K562 (cell line): ENCODE data around the gene CDK5R1. TPM values are rescaled to one million over a fixed set of nuclear protein-coding genes. Genes with fewer than 3 reads are reported as not detected.

Experiments
- ETV1 ChIP-seq: fragments of 450-650 bp; conservative IDR thresholded peaks from 2 replicates; pipeline ENCODE4 v1.6.1; 2016; ENCODE audit warnings: missing genetic modification characterization, control low read depth, low read depth, missing compliant biosample characterization
- FOXJ2 ChIP-seq: fragments of 200-800 bp; sonication (Bioruptor generic); IDR thresholded peaks from 2 replicates; pipeline ENCODE4 v1.6.1; 2016; ENCODE audit warnings: missing genetic modification characterization, missing compliant biosample characterization
- HNRNPUL1 ChIP-seq: fragments of 200-400 bp; formaldehyde crosslinking; IDR thresholded peaks from 2 replicates; pipeline ENCODE4 v1.6.1; 2017; ENCODE audit warnings: low read length
- HOMEZ ChIP-seq: fragments of 250-450 bp; sonication (Bioruptor Pico); IDR thresholded peaks from 2 replicates; pipeline ENCODE4 v1.4.0; 2020; ENCODE audit warnings: mild to moderate bottlenecking, moderate library complexity
- HOXB6 ChIP-seq: fragments of 250-450 bp; sonication (Bioruptor Pico); IDR thresholded peaks from 2 replicates; pipeline ENCODE4 v1.5.1; 2022; ENCODE audit warnings: mild to moderate bottlenecking, borderline replicate concordance
- ILK ChIP-seq: fragments of 450-650 bp; IDR thresholded peaks from 2 replicates; pipeline ENCODE4 v1.6.1; 2016; ENCODE audit warnings: missing genetic modification characterization, low read depth, mild to moderate bottlenecking, missing compliant biosample characterization, moderate library complexity, borderline replicate concordance
- SAFB2 ChIP-seq: fragments of 200-400 bp; formaldehyde crosslinking; IDR thresholded peaks from 2 replicates; pipeline ENCODE4 v1.6.1; 2018; ENCODE audit warnings: borderline replicate concordance, low read length, low read depth, moderate library complexity; ENCODE audit not compliant: severe bottlenecking
- SIN3B ChIP-seq: fragments of 450-650 bp; IDR thresholded peaks from 2 replicates; pipeline ENCODE4 v1.6.1; 2017; ENCODE audit warnings: low read depth, mild to moderate bottlenecking, moderate library complexity
- STAT6 ChIP-seq: sonication (generic); formaldehyde crosslinking; IDR thresholded peaks from 2 replicates; pipeline ENCODE4 v1.8.1; 2023; ENCODE audit warnings: mild to moderate bottlenecking, missing genetic modification reagents
- ZBTB8A ChIP-seq: fragments of 450-650 bp; IDR thresholded peaks from 2 replicates; pipeline ENCODE4 v1.6.1; 2018; ENCODE audit warnings: mild to moderate bottlenecking, moderate library complexity; ENCODE audit not compliant: partially characterized antibody
- ZNF184 ChIP-seq: sonication (generic); formaldehyde crosslinking; IDR thresholded peaks from 2 replicates; pipeline ENCODE4 v1.5.0; 2020; ENCODE audit warnings: missing genetic modification reagents
- ZNF282 ChIP-seq: sonication (generic); formaldehyde crosslinking; IDR thresholded peaks from 2 replicates; pipeline ENCODE4 v1.8.1; 2023; ENCODE audit warnings: missing genetic modification reagents
- ZNF436 ChIP-seq: fragments of 250-450, 450-650 bp; sonication (Bioruptor Pico); formaldehyde crosslinking; IDR thresholded peaks from 2 replicates; pipeline ENCODE4 v1.7.0; 2020; ENCODE audit warnings: mild to moderate bottlenecking
- ZNF699 ChIP-seq: fragments of 250-450 bp; sonication (Bioruptor Pico); IDR thresholded peaks from 2 replicates; pipeline ENCODE4 v1.8.0; 2021; ENCODE audit warnings: mild to moderate bottlenecking, moderate library complexity; ENCODE audit not compliant: insufficient replicate concordance
- polyA plus RNA-seq, 8 experiments: library from polyadenylated mRNA; depleted of rRNA in 4 of 8; stranded (reverse) in 5 of 8; unstranded in 3 of 8; fragments of >200 nt; fragmentation: Nextera tagmentation in 2 of 8; fragmentation: Illumina TruSeq in 1 of 8; extraction: Ambion mirVana in 2 of 8; extraction: Trizol in 1 of 8; gene quantifications; 2 replicates each; pipeline versions ENCODE4 v1.2.1 to v1.2.3, GENCODE V29; 2011 to 2014; ENCODE audit warnings: inconsistent platforms in 1 of 8, missing spikeins in 1 of 8
- total RNA-seq, 7 experiments: library from RNA; depleted of rRNA in 6 of 7; stranded (reverse); fragments of >200 nt in 6 of 7; fragmentation: Illumina TruSeq in 2 of 7; extraction: Trizol in 2 of 7; gene quantifications; 2 replicates each; pipeline versions ENCODE4 v1.2.1 to v1.2.3, GENCODE V29; 2011 to 2021; ENCODE audit warnings: low replicate concordance in 1 of 7
- TF ChIP-seq, protein P1 (sequence below): fragments of 450-650 bp; IDR thresholded peaks from 2 replicates; pipeline ENCODE4 v1.6.1; 2016; ENCODE audit warnings: mild to moderate bottlenecking
- TF ChIP-seq, protein P2 (sequence below): fragments of 450-650 bp; formaldehyde crosslinking; conservative IDR thresholded peaks from 2 replicates; pipeline ENCODE4 v1.4.0; 2022; ENCODE audit warnings: mild to moderate bottlenecking, missing genetic modification characterization
- TF ChIP-seq, protein P3 (sequence below): sonication (generic); formaldehyde crosslinking; IDR thresholded peaks from 2 replicates; pipeline ENCODE4 v1.8.1; 2022; ENCODE audit warnings: missing genetic modification reagents

Gene CDK5R1
- total and polyA plus RNA-seq, 9 of the 15 experiments (the other 6 are each of a cell fraction or from before 2014, with no cell fraction given), result 0.10 to 4.8 (median 2.3) TPM

GRCh38 chr17:32486701-32487472, at the start of gene CDK5R1 (continued):
- TF ChIP-seq, protein P1, sequence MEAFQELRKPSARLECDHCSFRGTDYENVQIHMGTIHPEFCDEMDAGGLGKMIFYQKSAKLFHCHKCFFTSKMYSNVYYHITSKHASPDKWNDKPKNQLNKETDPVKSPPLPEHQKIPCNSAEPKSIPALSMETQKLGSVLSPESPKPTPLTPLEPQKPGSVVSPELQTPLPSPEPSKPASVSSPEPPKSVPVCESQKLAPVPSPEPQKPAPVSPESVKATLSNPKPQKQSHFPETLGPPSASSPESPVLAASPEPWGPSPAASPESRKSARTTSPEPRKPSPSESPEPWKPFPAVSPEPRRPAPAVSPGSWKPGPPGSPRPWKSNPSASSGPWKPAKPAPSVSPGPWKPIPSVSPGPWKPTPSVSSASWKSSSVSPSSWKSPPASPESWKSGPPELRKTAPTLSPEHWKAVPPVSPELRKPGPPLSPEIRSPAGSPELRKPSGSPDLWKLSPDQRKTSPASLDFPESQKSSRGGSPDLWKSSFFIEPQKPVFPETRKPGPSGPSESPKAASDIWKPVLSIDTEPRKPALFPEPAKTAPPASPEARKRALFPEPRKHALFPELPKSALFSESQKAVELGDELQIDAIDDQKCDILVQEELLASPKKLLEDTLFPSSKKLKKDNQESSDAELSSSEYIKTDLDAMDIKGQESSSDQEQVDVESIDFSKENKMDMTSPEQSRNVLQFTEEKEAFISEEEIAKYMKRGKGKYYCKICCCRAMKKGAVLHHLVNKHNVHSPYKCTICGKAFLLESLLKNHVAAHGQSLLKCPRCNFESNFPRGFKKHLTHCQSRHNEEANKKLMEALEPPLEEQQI, result no peak
- TF ChIP-seq ETV1 (no peak), ZNF282 (CRISPR knock-in tag) (no peak), ZBTB8A (no peak), ZNF184 (CRISPR knock-in tag) (no peak), ZNF436 (CRISPR knock-in tag) (no peak), HOMEZ (no peak), FOXJ2 (tag) (no peak), HOXB6 (no peak), ZNF699 (no peak), ILK (tag) (no peak), SAFB2 (no peak), STAT6 (no peak), SIN3B (0 out of 2 replicates have a peak, but pooled peaks have one; percentile 29), HNRNPUL1 (no peak)
- TF ChIP-seq, protein P2, sequence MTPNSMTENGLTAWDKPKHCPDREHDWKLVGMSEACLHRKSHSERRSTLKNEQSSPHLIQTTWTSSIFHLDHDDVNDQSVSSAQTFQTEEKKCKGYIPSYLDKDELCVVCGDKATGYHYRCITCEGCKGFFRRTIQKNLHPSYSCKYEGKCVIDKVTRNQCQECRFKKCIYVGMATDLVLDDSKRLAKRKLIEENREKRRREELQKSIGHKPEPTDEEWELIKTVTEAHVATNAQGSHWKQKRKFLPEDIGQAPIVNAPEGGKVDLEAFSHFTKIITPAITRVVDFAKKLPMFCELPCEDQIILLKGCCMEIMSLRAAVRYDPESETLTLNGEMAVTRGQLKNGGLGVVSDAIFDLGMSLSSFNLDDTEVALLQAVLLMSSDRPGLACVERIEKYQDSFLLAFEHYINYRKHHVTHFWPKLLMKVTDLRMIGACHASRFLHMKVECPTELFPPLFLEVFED (CRISPR knock-in tag), result no peak
- TF ChIP-seq, protein P3, sequence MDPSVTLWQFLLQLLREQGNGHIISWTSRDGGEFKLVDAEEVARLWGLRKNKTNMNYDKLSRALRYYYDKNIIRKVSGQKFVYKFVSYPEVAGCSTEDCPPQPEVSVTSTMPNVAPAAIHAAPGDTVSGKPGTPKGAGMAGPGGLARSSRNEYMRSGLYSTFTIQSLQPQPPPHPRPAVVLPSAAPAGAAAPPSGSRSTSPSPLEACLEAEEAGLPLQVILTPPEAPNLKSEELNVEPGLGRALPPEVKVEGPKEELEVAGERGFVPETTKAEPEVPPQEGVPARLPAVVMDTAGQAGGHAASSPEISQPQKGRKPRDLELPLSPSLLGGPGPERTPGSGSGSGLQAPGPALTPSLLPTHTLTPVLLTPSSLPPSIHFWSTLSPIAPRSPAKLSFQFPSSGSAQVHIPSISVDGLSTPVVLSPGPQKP (CRISPR knock-in tag), result no peak
